ENCODE data around the gene PMFBP1. TPM values are rescaled to one million over a fixed set of nuclear protein-coding genes. Genes with fewer than 3 reads are reported as not detected.

PMFBP1 gene
- total and polyA plus RNA-seq, 2 of the 4 experiments (the other 2 are of a cell fraction), result under 0.01 TPM; not detected in 1

- POLR2A ChIA-PET (ENCODE audit: unreplicated experiment), result no interaction called here
- intact Hi-C loops (cut with micrococcal nuclease) (no loop called here), in situ Hi-C loops (cut with MboI; ENCODE audit: low sequenced_read_pairs) (no loop called here), dilution Hi-C loops (cut with HindIII; ENCODE audit: low sequenced_read_pairs, unreplicated experiment) (no loop called here)
- no peak overlapping the region for H3K18ac ChIP-seq (ENCODE audit: low read depth, low read length)
- ATAC-seq (ENCODE audit: low read depth) (no peak), DNase-seq (no peak)
- no peak overlapping the region for H2AK9ac ChIP-seq (replicated peaks; ENCODE audit: low read depth, low read length, poor library complexity)
- H2BK120ac ChIP-seq (ENCODE audit: low read depth, low read length), result no peak overlapping the region
- H3K4me1 ChIP-seq (ENCODE audit: control insufficient read depth, insufficient read depth, low read length), result no peaks in the 10 kb centered on the region
- H3K4ac ChIP-seq (ENCODE audit: low read depth, low read length), result no peak overlapping the region
- H3K56ac ChIP-seq (ENCODE audit: extremely low read depth, insufficient read depth, low read length), result no peak overlapping the region
- TF ChIP-seq SMC3 (IDR thresholded peaks at IDR 0.05; ENCODE audit: low read depth, low read length) (no peak), MXI1 (IDR thresholded peaks at IDR 0.05; ENCODE audit: borderline replicate concordance, low read depth, low read length) (no peak), CHD1 (IDR thresholded peaks at IDR 0.05; ENCODE audit: low read depth, low read length) (no peak)
- no peak overlapping the region for H3K9ac ChIP-seq (ENCODE audit: low read depth, low read length)
- H3K9me1 ChIP-seq (ENCODE audit: insufficient read depth, low read length), result no peaks in the 10 kb centered on the region
- H3K79me1 ChIP-seq (ENCODE audit: low read depth in 1 of 2, low read length in 2 of 2), result no peaks in the 10 kb centered on the region
- H2AK5ac ChIP-seq (ENCODE audit: low read depth, low read length), result no peak overlapping the region
- no TSS peak for BruUV-seq (replicated peaks)
- no peak overlapping the region for H4K8ac ChIP-seq (ENCODE audit: low read depth in 2 of 2, low read length in 2 of 2)
- CTCF ChIA-PET, result no interaction called here
- WGBS, 2 experiments (ENCODE audit: extremely low coverage in 2 of 2, insufficient read length in 1 of 2), result 33% methylated on average over 3 of the region's 10 CpGs; no CpG with 5 or more reads in 1 of the 2 experiments
- no peaks in the 10 kb centered on the region for H3K9me3 ChIP-seq (ENCODE audit: control insufficient read depth, insufficient read depth, low read length)
- H3K27me3 ChIP-seq (ENCODE audit: control insufficient read depth, insufficient read depth, low read length), result peaks cover 1% of the 10 kb centered on the region; the same call in 1 of the 2 replicates
- H2BK20ac ChIP-seq (ENCODE audit: low read depth, low read length), result no peak overlapping the region
- H3K27ac ChIP-seq (ENCODE audit: insufficient read depth, low read length), result no peak overlapping the region
- no peak overlapping the region for H3K23ac ChIP-seq (ENCODE audit: low read depth, low read length)
- no peak overlapping the region for H4K91ac ChIP-seq (ENCODE audit: insufficient read depth, low read depth, low read length)
- no peak overlapping the region for H2AFZ ChIP-seq (replicated peaks; ENCODE audit: low read length, poor library complexity)
- no peak overlapping the region for H4K5ac ChIP-seq (ENCODE audit: low read depth, low read length)
- H2BK15ac ChIP-seq (ENCODE audit: low read depth, low read length), result no peak overlapping the region
- H3K4me2 ChIP-seq (ENCODE audit: low read depth, low read length), result no peak overlapping the region
- no peak overlapping the region for H3K14ac ChIP-seq (replicated peaks; ENCODE audit: low read depth, low read length)
- no peaks in the 10 kb centered on the region for H4K20me1 ChIP-seq (ENCODE audit: insufficient read depth, low read length)
- no peak overlapping the region for H2BK5ac ChIP-seq (ENCODE audit: low read depth, low read length, poor library complexity, severe bottlenecking)
- H3K4me3 ChIP-seq (ENCODE audit: insufficient read depth, low read depth, low read length), result no peak overlapping the region
- no peaks in the 10 kb centered on the region for H3K36me3 ChIP-seq (ENCODE audit: control insufficient read depth, insufficient read depth, low read length)
These were observed 26.8 kb upstream of the PMFBP1 start for GRCh38 chr16:72198771-72199201.

Measured in IMR-90 (cell line).